Measurements from ENCODE around the gene BLOC1S2. TPM values are rescaled to one million over a fixed set of nuclear protein-coding genes. Genes with fewer than 3 reads are reported as not detected.

BLOC1S2 gene
- total and polyA plus RNA-seq, 2 of the 8 experiments (the other 6 are each of a cell fraction or from before 2014, with no cell fraction given), result 25.1 to 50.6 TPM

DNA sequence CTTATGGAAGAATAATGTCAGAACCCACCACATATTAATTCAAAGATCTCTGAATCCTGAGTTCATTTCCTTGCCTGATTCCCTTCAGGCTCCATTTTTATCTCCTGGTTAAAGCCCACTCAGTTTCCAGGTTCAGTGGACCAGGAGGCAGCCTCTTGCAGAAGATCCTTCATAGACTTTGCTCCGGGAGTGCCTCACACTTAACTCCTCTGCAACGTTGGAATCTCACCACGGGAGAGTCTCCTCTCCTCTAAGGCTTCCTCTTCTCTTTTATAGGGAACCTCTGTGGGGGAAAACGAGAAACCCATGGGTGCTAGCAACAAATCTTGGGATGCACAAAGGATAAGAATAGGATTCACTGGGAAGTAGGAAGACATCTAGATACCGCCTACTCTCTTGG is 1.7 kb upstream of the BLOC1S2 start:
- Histone ChIP-seq H3K14ac (ENCODE audit: insufficient read length) (no peak overlapping the region), H3K9me3 (ENCODE audit: insufficient read depth in 2 of 2, low read depth in 1 of 2, low read length in 1 of 2) (no peaks in the 10 kb centered on the region), H2BK12ac (ENCODE audit: low read depth, low read length) (no peak overlapping the region), H4K8ac (ENCODE audit: extremely low read depth, insufficient read depth, low read length) (no peak overlapping the region), H3K9ac (replicated peaks in 1 of 4; ENCODE audit: extremely low read depth in 1 of 4, low read depth in 3 of 4, low read length in 3 of 4) (no peak overlapping the region), H3K79me2 (ENCODE audit: control insufficient read depth in 1 of 2, insufficient read depth in 2 of 2, low read length in 2 of 2) (peaks cover 7 to 27% of the 10 kb centered on the region in 2 experiments; a peak in 3 of 4 replicates), H3K27ac (ENCODE audit: low read depth, low read length) (no peak overlapping the region), H2BK120ac (replicated peaks; ENCODE audit: low read depth, low read length) (no peak overlapping the region), H2BK20ac (ENCODE audit: low read length) (no peak overlapping the region), H2AFZ (ENCODE audit: low read length) (no peak overlapping the region), H3K4ac (replicated peaks; ENCODE audit: insufficient read length, low read depth, low read length) (no peak overlapping the region), H2BK15ac (ENCODE audit: low read length) (no peak overlapping the region), H4K5ac (ENCODE audit: insufficient read length, low read depth, low read length) (no peak overlapping the region), H2BK5ac (ENCODE audit: low read depth, low read length) (no peak overlapping the region), H4K91ac (replicated peaks; ENCODE audit: insufficient read length, low read length) (no peak overlapping the region), H4K20me1 (replicated peaks in 1 of 2; ENCODE audit: control insufficient read depth in 1 of 2, insufficient read depth in 2 of 2, low read length in 2 of 2) (no peaks in the 10 kb centered on the region), H3K23me2 (ENCODE audit: low read depth, low read length) (peaks cover 11% of the 10 kb centered on the region), H3K4me2 (ENCODE audit: insufficient read depth in 1 of 2, low read depth in 2 of 2, low read length in 2 of 2) (no peak overlapping the region), H3K27me3 (replicated peaks in 1 of 4; ENCODE audit: control insufficient read depth in 3 of 4, extremely low read depth in 1 of 4, insufficient read depth in 3 of 4, low read length in 3 of 4) (no peaks in the 10 kb centered on the region), H3K18ac (ENCODE audit: extremely low read depth, low read length) (no peak overlapping the region), H3K23ac (ENCODE audit: insufficient read length) (no peak overlapping the region), H3K56ac (replicated peaks; ENCODE audit: insufficient read length, low read depth, low read length) (no peak overlapping the region), H2AK5ac (ENCODE audit: low read depth, low read length) (no peak overlapping the region), H3K79me1 (ENCODE audit: low read depth, low read length) (no peaks in the 10 kb centered on the region), H3K4me3 (ENCODE audit: extremely low read depth in 1 of 4, insufficient read depth in 2 of 4, low read depth in 3 of 4, low read length in 4 of 4) (no peak overlapping the region), H3K36me3 (ENCODE audit: control insufficient read depth in 2 of 4, insufficient read depth in 4 of 4, low read length in 3 of 4) (peaks cover 0 to 2% (median under 1%) of the 10 kb centered on the region in 4 experiments; a peak in 2 of 8 replicates), H3K4me1 (replicated peaks in 1 of 4; ENCODE audit: control insufficient read depth in 3 of 4, insufficient read depth in 4 of 4, low read length in 3 of 4) (peaks cover 0 to 8% (median 4%) of the 10 kb centered on the region in 4 experiments; a peak in 4 of 7 replicates)
- FAIRE-seq, result no peak
- CTCF ChIA-PET (ENCODE audit: partially characterized antibody), result interaction anchor here (0.7 to 1.2 kb wide), 2 partner anchors 9 to 16 kb away, joined by 3 read pairs; no protein-coding TSS in a partner anchor
- DNase-seq (ENCODE audit: low read depth in 1 of 2, low spot score in 2 of 2), result no peak
- WGBS, 2 experiments (ENCODE audit: extremely low coverage in 1 of 2, insufficient coverage in 1 of 2, insufficient read length in 1 of 2, insufficient replicate concordance in 2 of 2, low coverage in 1 of 2, low lambda C conversion rate in 2 of 2, missing lambda C conversion rate in 1 of 2), result 89% methylated on average over 5 of the region's 5 CpGs; no CpG with 5 or more reads in 1 of the 2 experiments
- POLR2A ChIA-PET (ENCODE audit: partially characterized antibody), result interaction anchor here (0.9 to 2.6 kb wide), 4 partner anchors 10 to 412 kb away, joined by 3 to 20 read pairs (median 3); no protein-coding TSS in a partner anchor
- TF ChIP-seq SUZ12 (IDR thresholded peaks at IDR 0.05; ENCODE audit: low read length) (no peak), BRCA1 (IDR thresholded peaks at IDR 0.05; ENCODE audit: low read depth, low read length) (no peak), SRF (IDR thresholded peaks at IDR 0.05; ENCODE audit: low read depth, low read length) (no peak), KDM1A (IDR thresholded peaks at IDR 0.05; ENCODE audit: borderline replicate concordance, low read length) (no peak), EZH2 (IDR thresholded peaks at IDR 0.05; ENCODE audit: low read depth, low read length, severe bottlenecking) (no peak), CHD2 (IDR thresholded peaks at IDR 0.05; ENCODE audit: low read length) (no peak), TEAD4 (IDR thresholded peaks at IDR 0.05; ENCODE audit: low read depth, low read length) (no peak), JUN (IDR thresholded peaks at IDR 0.05; ENCODE audit: low read depth, low read length) (no peak), HDAC2 (IDR thresholded peaks at IDR 0.05; ENCODE audit: borderline replicate concordance in 1 of 2, low read depth in 2 of 2, low read length in 2 of 2) (no peak), HDAC6 (IDR thresholded peaks at IDR 0.05; ENCODE audit: low read depth, low read length) (no peak), RBBP5 (IDR thresholded peaks at IDR 0.05; ENCODE audit: borderline replicate concordance, low read depth, low read length) (no peak), TCF12 (IDR thresholded peaks at IDR 0.05; ENCODE audit: low read depth, low read length) (no peak), TAF1 (IDR thresholded peaks at IDR 0.05; ENCODE audit: low read depth, low read length) (no peak)
- TF ChIP-seq, protein P1, sequence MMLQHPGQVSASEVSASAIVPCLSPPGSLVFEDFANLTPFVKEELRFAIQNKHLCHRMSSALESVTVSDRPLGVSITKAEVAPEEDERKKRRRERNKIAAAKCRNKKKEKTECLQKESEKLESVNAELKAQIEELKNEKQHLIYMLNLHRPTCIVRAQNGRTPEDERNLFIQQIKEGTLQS (IDR thresholded peaks at IDR 0.05; ENCODE audit: insufficient read depth, low read depth, low read length), result no peak
